Measurements from ENCODE around the gene MISP. TPM values are rescaled to one million over a fixed set of nuclear protein-coding genes. Genes with fewer than 3 reads are reported as not detected.

The MISP gene, protein sequence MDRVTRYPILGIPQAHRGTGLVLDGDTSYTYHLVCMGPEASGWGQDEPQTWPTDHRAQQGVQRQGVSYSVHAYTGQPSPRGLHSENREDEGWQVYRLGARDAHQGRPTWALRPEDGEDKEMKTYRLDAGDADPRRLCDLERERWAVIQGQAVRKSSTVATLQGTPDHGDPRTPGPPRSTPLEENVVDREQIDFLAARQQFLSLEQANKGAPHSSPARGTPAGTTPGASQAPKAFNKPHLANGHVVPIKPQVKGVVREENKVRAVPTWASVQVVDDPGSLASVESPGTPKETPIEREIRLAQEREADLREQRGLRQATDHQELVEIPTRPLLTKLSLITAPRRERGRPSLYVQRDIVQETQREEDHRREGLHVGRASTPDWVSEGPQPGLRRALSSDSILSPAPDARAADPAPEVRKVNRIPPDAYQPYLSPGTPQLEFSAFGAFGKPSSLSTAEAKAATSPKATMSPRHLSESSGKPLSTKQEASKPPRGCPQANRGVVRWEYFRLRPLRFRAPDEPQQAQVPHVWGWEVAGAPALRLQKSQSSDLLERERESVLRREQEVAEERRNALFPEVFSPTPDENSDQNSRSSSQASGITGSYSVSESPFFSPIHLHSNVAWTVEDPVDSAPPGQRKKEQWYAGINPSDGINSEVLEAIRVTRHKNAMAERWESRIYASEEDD
- not detected in 2 replicates for polyA plus RNA-seq

DNA sequence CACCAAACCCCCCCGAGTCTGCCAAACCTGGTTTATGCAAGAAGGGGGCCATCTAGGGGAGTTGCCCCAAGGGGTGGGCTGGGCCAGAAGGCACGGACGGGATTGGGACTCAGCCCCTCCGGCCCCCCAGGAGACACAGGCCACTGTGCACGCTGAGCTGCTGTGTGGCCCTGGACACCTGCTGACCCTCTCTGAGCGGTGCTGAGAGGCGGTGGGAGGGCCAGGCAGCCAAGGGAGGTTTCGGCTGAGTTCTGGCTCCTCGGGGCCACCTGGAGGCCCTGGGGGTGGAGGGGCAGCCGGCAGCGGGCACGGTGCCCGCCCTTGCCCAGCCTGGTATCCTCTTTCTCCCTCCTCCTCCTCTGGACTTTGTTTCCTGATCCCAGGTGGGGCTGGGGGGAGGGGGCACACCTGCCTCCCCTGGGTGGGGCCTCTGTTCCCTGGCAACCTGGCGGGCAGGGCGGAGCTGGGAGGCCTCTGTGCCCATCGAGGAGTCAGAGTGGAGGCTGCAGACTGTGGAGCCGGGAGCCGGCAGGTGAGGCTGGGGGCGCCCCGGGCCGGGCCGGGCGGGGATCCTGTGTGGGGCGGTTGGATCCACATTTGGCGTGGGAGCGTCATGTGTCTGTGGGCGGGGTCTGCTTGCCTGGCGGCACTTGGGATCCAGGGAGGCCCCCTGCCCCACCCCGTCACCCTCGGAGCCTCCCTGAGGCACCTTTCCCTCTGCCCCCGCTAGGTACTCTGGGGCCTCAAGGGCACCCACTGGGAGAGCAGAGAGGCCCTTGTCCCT, at the start of gene MISP:
MISP (plus strand) TSS at position 473 of the 784 bp plus-strand sequence. CDS start 5,835 bp downstream, outside the sequence.

DNA sequence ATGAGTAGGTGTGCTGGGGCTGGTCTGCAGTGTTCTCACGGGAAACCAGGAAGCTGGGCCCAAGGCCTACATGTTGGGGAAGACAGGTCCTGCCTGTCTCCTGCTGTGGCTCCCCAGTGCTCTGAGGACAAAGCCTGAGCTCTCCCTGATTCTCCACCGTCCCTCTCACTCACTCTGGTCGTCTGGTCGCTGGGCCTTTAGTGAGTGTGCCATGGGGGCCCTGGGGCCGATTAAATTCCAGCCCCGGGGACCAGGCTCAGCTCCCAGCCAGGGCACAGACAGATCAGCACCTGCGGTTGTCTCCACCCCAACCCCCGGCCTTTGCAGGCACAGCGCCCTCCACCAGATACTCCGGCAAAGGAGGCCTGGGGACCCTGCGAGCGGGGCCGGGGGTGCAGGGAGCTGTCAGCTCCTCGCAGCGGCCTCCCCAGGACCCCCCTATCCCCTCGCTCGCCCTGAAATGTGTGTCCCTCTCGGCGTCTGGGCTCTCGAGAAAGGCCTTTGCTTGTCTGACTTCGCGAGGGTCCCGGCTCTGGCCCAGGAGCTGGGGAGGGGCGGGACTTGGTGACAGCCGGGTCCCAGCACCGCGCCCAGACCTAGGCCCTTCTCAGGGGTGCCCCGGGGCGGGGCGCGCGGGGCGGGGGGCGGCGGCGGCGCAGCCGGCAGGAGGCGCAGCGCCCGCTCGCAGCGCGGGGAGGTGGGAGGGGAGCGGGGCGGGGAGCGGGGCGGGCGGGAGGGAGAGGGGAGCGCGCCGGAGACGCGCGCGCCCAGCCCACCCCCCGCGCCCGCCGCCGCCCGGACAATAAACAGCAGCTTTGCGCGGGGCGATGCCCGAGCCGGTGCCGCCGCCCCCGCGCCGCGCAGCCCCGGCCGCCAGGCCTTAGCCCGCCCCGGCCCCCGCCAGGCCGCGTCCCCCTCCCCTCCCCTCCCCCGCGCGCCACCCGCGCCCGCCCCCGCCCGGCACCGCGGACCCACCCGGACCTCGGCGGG, 42.5 kb upstream of the MISP start, which contains the start of gene PALM:
PALM (plus strand) TSS at position 782 of the 990 bp plus-strand sequence. CDS start 212 bp downstream, outside the sequence.

DNA sequence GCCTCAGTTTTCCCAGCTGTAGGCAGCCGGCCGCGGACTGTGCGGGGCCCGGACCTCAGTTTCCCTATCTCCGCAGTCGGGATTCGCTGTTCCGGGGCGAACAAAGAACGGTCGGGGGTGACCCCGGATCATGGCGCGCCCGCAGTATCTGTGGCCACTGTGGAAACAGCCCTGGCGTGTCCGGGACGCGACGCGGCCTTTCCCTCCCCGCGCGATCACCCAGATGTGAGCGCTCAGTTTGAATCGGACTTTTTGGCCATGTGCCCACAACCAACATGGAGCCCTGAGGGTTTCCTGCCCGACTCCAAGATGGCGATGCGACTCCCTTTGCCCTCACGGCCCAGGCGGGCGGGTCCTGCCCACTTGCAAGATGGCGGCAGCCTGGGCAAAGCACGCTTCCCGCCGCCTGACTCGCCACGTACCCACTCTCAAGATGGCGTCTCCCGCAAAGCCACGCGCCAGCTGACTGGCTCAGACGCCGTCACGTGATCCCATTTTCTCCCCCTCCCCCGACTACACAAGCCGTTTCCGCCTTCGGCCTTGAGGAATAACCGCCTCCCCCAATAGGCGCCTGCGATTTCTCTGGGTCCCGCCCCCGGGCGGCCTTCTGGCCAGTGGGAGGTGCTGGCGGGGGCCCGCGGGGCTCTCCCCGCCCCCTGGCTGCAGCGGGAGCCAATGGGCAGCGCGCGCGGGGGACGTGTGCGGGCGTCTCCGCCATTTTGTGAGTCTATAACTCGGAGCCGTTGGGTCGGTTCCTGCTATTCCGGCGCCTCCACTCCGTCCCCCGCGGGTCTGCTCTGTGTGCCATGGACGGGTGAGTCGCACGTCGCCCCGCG, 46.0 kb downstream of the MISP start, which contains the start of gene PTBP1:
PTBP1 (plus strand) TSS at position 761 of the 836 bp plus-strand sequence; CDS start at position 807, 46 bp downstream.

Other genes with a start within 250 kb of the MISP start
- gene TPGS1, start 243.6 kb upstream of the MISP start, polyA plus RNA-seq: not detected in 2 replicates
- gene CDC34, start 219.4 kb upstream of the MISP start, polyA plus RNA-seq: 0.77 and 2.1 TPM in 2 replicates
- not detected in 2 replicates for gene GZMM, start 207.1 kb upstream of the MISP start, polyA plus RNA-seq
- 83.4 and 114 TPM in 2 replicates for gene BSG, start 178.5 kb upstream of the MISP start, polyA plus RNA-seq
- gene HCN2, start 161.2 kb upstream of the MISP start, polyA plus RNA-seq: 0.38 TPM in 1 of 2 replicates, not detected in the other
- gene POLRMT, start 117.6 kb upstream of the MISP start, polyA plus RNA-seq: 29.3 and 57.2 TPM in 2 replicates
- 0.26 TPM in 1 of 2 replicates, not detected in the other for gene FGF22, start 111.2 kb upstream of the MISP start, polyA plus RNA-seq
- 1.0 and 2.2 TPM in 2 replicates for gene RNF126, start 87.9 kb upstream of the MISP start, polyA plus RNA-seq
- gene FSTL3, start 74.7 kb upstream of the MISP start, polyA plus RNA-seq: 1.2 TPM in 1 of 2 replicates, not detected in the other
- not detected in 2 replicates for gene PRSS57, start 55.7 kb upstream of the MISP start, polyA plus RNA-seq
- gene PALM, start 42.2 kb upstream of the MISP start, polyA plus RNA-seq: 0.28 and 0.99 TPM in 2 replicates
- gene PTBP1, start 46.3 kb downstream of the MISP start, polyA plus RNA-seq: 0.62 and 0.71 TPM in 2 replicates
- gene PLPPR3, start 70.8 kb downstream of the MISP start, polyA plus RNA-seq: 1.2 TPM in 1 of 2 replicates, not detected in the other
- gene AZU1, start 76.7 kb downstream of the MISP start, polyA plus RNA-seq: not detected in 2 replicates
- gene PRTN3, start 89.9 kb downstream of the MISP start, polyA plus RNA-seq: not detected in 2 replicates
- gene ELANE, start 101.2 kb downstream of the MISP start, polyA plus RNA-seq: not detected in 2 replicates
- gene CFD, start 108.6 kb downstream of the MISP start, polyA plus RNA-seq: 0.34 and 0.60 TPM in 2 replicates
- gene MED16, start 142.1 kb downstream of the MISP start, polyA plus RNA-seq: 3.6 and 15.3 TPM in 2 replicates
- not detected in 2 replicates for gene RNU6-9, start 142.4 kb downstream of the MISP start, polyA plus RNA-seq
- gene R3HDM4, start 162.1 kb downstream of the MISP start, polyA plus RNA-seq: 0.92 and 2.0 TPM in 2 replicates
- not detected in 2 replicates for gene KISS1R, start 166.2 kb downstream of the MISP start, polyA plus RNA-seq
- 0.07 and 0.27 TPM in 2 replicates for gene ARID3A, start 174.9 kb downstream of the MISP start, polyA plus RNA-seq
- gene WDR18, start 233.2 kb downstream of the MISP start, polyA plus RNA-seq: 6.9 and 7.9 TPM in 2 replicates
- not detected in 2 replicates for gene GRIN3B, start 249.3 kb downstream of the MISP start, polyA plus RNA-seq

All from Purkinje cell (primary cell).